Measurements from ENCODE around the gene DNAJC22. TPM values are rescaled to one million over a fixed set of nuclear protein-coding genes. Genes with fewer than 3 reads are reported as not detected.

The DNAJC22 gene
- total and polyA plus RNA-seq, 7 donors = 0.03 to 0.08 TPM; not detected in 5

DNA sequence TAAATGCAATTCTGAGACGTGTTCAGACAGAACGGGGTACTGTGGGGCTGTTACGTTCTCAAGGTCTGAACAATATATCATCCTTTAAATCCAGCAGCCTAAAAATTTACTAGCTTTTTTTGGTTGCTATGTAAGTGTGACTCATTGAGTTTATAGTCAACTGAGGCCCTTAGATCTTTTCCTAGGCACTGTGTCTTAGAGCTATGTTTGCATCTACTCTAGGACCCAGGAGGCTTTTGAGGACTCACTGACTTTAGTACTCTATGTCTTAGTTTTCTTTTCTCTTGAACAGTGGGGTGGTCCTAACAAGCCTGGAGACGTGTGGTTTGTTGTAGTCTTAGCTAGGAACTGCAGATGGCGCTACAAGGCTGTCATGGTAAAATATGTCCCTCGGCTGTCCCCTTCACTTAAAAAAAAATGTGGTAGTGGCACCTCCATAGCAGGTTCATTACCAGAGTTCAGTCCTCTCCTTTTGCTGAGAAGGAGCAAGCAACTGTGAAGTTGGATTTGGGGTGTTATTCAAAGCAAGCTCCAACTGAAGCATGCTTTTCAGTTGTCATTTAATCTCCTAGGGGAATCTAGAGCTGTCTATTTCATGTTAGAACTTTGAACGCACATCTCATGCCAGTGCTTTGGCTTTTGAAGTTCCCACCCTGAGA lies 11.9 kb downstream of the DNAJC22 start:
- no peak overlapping the region for H3K27ac ChIP-seq
- no peak for DNase-seq
- H3K36me3 ChIP-seq (ENCODE audit: insufficient read depth in 1 of 2, low read depth in 1 of 2) = no peaks in the 10 kb centered on the region
- H3K4me3 ChIP-seq = no peak overlapping the region
- H3K4me1 ChIP-seq = peaks cover 4% of the 10 kb centered on the region
- H3K9me3 ChIP-seq = no peaks in the 10 kb centered on the region
- TF ChIP-seq, protein P1, sequence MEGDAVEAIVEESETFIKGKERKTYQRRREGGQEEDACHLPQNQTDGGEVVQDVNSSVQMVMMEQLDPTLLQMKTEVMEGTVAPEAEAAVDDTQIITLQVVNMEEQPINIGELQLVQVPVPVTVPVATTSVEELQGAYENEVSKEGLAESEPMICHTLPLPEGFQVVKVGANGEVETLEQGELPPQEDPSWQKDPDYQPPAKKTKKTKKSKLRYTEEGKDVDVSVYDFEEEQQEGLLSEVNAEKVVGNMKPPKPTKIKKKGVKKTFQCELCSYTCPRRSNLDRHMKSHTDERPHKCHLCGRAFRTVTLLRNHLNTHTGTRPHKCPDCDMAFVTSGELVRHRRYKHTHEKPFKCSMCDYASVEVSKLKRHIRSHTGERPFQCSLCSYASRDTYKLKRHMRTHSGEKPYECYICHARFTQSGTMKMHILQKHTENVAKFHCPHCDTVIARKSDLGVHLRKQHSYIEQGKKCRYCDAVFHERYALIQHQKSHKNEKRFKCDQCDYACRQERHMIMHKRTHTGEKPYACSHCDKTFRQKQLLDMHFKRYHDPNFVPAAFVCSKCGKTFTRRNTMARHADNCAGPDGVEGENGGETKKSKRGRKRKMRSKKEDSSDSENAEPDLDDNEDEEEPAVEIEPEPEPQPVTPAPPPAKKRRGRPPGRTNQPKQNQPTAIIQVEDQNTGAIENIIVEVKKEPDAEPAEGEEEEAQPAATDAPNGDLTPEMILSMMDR (IDR thresholded peaks at IDR 0.05) = peak; percentile 79
- intact Hi-C loops (cut with DNase I) = loop anchor here (1.0 to 5.0 kb wide), 3 partner anchors 156 to 224 kb away; no protein-coding TSS in a partner anchor
- peak; percentile 74 to 98 (median 90) for ATAC-seq
- H3K27me3 ChIP-seq (ENCODE audit: insufficient read depth in 3 of 3, low read length in 2 of 3) = peaks cover 0 to 4% (median 0%) of the 10 kb centered on the region in 3 donors
- WGBS, 3 donors = 14 to 18% (median 15%) methylated on average over 7 of the region's 7 CpGs

DNA sequence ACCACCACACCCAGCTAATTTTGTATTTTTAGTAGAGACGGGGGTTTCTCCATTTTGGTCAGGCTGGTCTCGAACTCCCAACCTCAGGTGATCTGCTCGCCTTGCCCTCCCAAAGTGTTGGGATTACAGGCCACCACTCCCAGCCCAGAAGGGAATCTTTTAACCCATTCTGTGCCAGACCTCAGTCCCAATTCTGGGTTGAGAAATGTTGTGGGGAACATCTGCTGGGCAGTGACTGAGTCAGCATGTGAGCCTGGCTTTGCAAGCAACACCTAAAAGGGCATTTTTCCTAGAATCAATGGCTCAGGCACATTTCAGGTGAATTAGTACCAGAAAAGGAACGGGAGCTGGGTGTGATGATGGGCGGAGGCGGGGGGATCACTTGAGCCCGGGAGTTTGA lies 13.0 kb downstream of the DNAJC22 start:
- TF ChIP-seq, protein P1 (IDR thresholded peaks at IDR 0.05) = no peak
- Histone ChIP-seq H3K27me3 (ENCODE audit: insufficient read depth in 3 of 3, low read length in 2 of 3) (no peaks in the 10 kb centered on the region), H3K4me3 (no peak overlapping the region), H3K9me3 (no peaks in the 10 kb centered on the region), H3K36me3 (ENCODE audit: insufficient read depth in 1 of 2, low read depth in 1 of 2) (no peaks in the 10 kb centered on the region), H3K4me1 (peaks cover 4% of the 10 kb centered on the region), H3K27ac (no peak overlapping the region)
- WGBS, 3 donors = 78 to 79% (median 78%) methylated on average over 7 of the region's 7 CpGs
- no peak for DNase-seq
- intact Hi-C loops (cut with DNase I) = loop anchor here (2.0 to 5.0 kb wide), 2 partner anchors 155 to 223 kb away; no protein-coding TSS in a partner anchor
- no peak for ATAC-seq

DNA sequence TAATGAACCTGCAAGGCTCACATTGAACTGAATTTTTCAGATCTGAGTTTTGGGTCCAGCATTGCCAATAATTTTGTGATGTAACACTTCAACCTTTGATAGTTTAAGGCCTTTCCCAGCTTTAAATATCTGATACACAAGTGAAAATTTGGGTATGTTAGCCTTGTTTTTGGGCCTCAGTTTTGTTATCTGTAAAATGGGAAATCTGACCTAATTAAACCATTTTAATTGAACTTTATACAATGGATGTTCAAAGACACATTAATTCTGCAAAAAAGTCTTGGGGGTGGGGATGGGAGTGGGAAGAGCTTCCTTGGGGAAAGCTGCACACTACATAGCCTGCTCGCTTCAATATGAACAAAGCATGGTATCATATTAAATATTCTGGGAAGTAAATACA lies 15.4 kb downstream of the DNAJC22 start:
- 99 to 100% (median 100%) methylated on average over 1 of the region's 1 CpG for WGBS, 3 donors
- Histone ChIP-seq H3K27me3 (ENCODE audit: insufficient read depth in 3 of 3, low read length in 2 of 3) (no peaks in the 10 kb centered on the region), H3K9me3 (no peaks in the 10 kb centered on the region), H3K27ac (no peak overlapping the region), H3K36me3 (ENCODE audit: insufficient read depth in 1 of 2, low read depth in 1 of 2) (no peaks in the 10 kb centered on the region), H3K4me3 (no peak overlapping the region), H3K4me1 (peaks cover 7% of the 10 kb centered on the region)
- DNase-seq (no peak), ATAC-seq (no peak)
- TF ChIP-seq, protein P1 (IDR thresholded peaks at IDR 0.05) = no peak
- intact Hi-C loops (cut with DNase I) = no loop called here

DNA sequence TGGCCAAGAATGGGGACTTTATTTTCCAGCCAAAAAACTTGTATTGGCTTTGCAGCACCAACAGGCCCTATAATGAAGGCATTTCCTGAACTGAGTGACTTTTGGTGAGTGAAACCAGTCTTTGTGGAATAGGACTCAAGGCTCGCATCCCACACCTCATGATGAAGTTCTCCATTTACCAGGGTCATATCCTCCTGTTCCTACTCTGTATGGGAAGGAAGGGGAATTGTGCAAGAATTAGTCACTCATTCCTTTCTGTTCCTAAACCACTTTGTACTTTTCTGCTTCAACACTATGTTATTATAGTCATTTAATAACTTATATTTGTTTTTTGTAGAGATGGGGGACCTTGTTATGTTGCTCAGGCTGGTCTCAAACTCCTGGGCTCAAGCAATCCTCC lies 18.3 kb downstream of the DNAJC22 start:
- no peak for DNase-seq
- H3K4me1 ChIP-seq = peaks cover 21% of the 10 kb centered on the region
- H3K27me3 ChIP-seq (ENCODE audit: insufficient read depth in 3 of 3, low read length in 2 of 3) = no peaks in the 10 kb centered on the region
- no peaks in the 10 kb centered on the region for H3K9me3 ChIP-seq
- H3K27ac ChIP-seq = no peak overlapping the region
- ATAC-seq = no peak
- no peak overlapping the region for H3K4me3 ChIP-seq
- H3K36me3 ChIP-seq (ENCODE audit: insufficient read depth in 1 of 2, low read depth in 1 of 2) = no peaks in the 10 kb centered on the region
- intact Hi-C loops (cut with DNase I) = loop anchor here in 1 of 2 donors (1.0 kb wide), 1 partner anchor 201 kb away; no protein-coding TSS in a partner anchor
- WGBS, 3 donors = 80 to 100% (median 90%) methylated on average over 1 of the region's 1 CpG
- TF ChIP-seq, protein P1 (IDR thresholded peaks at IDR 0.05) = no peak

Measured in psoas muscle (tissue), 8 donors.